K562 (cell line): ENCODE results near the gene RPLP2. TPM values are rescaled to one million over a fixed set of nuclear protein-coding genes. Genes with fewer than 3 reads are reported as not detected.

ENCODE experiments used
- BACH1 ChIP-seq: fragments of 200-800 bp; sonication (Bioruptor generic); IDR thresholded peaks from 2 replicates; pipeline ENCODE4 v1.6.1; 2016; ENCODE audit warnings: missing genetic modification characterization, missing compliant biosample characterization
- BRF2 ChIP-seq: IDR thresholded peaks from 3 replicates; pipeline ENCODE4 v1.6.1; 2011; ENCODE audit warnings: borderline replicate concordance, mild to moderate bottlenecking; ENCODE audit not compliant: insufficient read length, insufficient read depth
- CTBP1 ChIP-seq: fragments of 450-650 bp; IDR thresholded peaks from 2 replicates; pipeline ENCODE4 v1.6.1; 2016; ENCODE audit warnings: borderline replicate concordance
- E2F4 ChIP-seq: sonication (generic); formaldehyde crosslinking; IDR thresholded peaks from 2 replicates; pipeline ENCODE4 v1.8.0; 2022; ENCODE audit warnings: mild to moderate bottlenecking, low read depth, missing genetic modification reagents
- ELK3 ChIP-seq: fragments of 450-650 bp; formaldehyde crosslinking; IDR thresholded peaks from 2 replicates; pipeline ENCODE4 v1.4.0; 2020; ENCODE audit warnings: mild to moderate bottlenecking
- ESRRB ChIP-seq: fragments of 250-450 bp; sonication (Bioruptor Pico); IDR thresholded peaks from 2 replicates; pipeline ENCODE4 v1.5.0; 2020; ENCODE audit warnings: mild to moderate bottlenecking, moderate library complexity, borderline replicate concordance
- HBP1 ChIP-seq: fragments of 450-650 bp; formaldehyde crosslinking; IDR thresholded peaks from 2 replicates; pipeline ENCODE4 v1.4.0; 2022; ENCODE audit warnings: missing genetic modification characterization
- HDAC6 ChIP-seq: IDR thresholded peaks from 2 replicates; pipeline ENCODE4 v1.6.1; 2012; ENCODE audit warnings: low read depth, mild to moderate bottlenecking, control low read depth, inconsistent platforms, low read length, moderate library complexity
- HMBOX1 ChIP-seq: sonication (generic); IDR thresholded peaks from 2 replicates; pipeline ENCODE4 v1.6.1; 2016
- HNRNPH1 ChIP-seq: fragments of 200-400 bp; formaldehyde crosslinking; optimal IDR thresholded peaks from 2 replicates; pipeline ENCODE3; 2017; ENCODE audit warnings: low read depth, mild to moderate bottlenecking, low read length, moderate library complexity
- JUN ChIP-seq, 2 experiments: sonication (generic) in 1 of 2; formaldehyde crosslinking in 1 of 2; IDR thresholded peaks; 2 replicates each; pipeline versions ENCODE4 v1.6.1 to v1.8.0; 2012 to 2022; ENCODE audit warnings: borderline replicate concordance in 2 of 2, mild to moderate bottlenecking in 2 of 2, improper control_type of control experiment in 1 of 2, low read depth in 1 of 2, low read length in 1 of 2, missing genetic modification reagents in 1 of 2
- KDM4B ChIP-seq, 2 experiments: fragments of 450-650 bp in 1 of 2; sonication (generic) in 1 of 2; IDR thresholded peaks; 2 replicates each; pipeline ENCODE4 v1.6.1; 2016 to 2017; ENCODE audit warnings: borderline replicate concordance in 2 of 2, antibody characterized with exemption in 1 of 2, low read depth in 1 of 2, mild to moderate bottlenecking in 1 of 2
- POU5F1 ChIP-seq: fragments of 150-350 bp; IDR thresholded peaks from 2 replicates; pipeline ENCODE4 v1.6.1; 2014; ENCODE audit warnings: borderline replicate concordance, low read length, low read depth, mild to moderate bottlenecking; ENCODE audit not compliant: partially characterized antibody
- TAF15 ChIP-seq: fragments of 200-400 bp; formaldehyde crosslinking; IDR thresholded peaks from 2 replicates; pipeline ENCODE4 v1.6.1; 2017; ENCODE audit warnings: mild to moderate bottlenecking, low read depth, low read length, moderate library complexity
- THAP7 ChIP-seq: fragments of 250-450 bp; sonication (Bioruptor Pico); IDR thresholded peaks from 2 replicates; pipeline ENCODE4 v1.5.0; 2021
- ZBTB7A ChIP-seq: IDR thresholded peaks from 2 replicates; pipeline ENCODE4 v1.6.1; 2011; ENCODE audit warnings: low read depth, mild to moderate bottlenecking, low read length, moderate library complexity, borderline replicate concordance; ENCODE audit not compliant: control insufficient read depth
- ZC3H8 ChIP-seq: fragments of 450-650 bp; IDR thresholded peaks from 2 replicates; pipeline ENCODE4 v1.6.1; 2017
- ZNF140 ChIP-seq: fragments of 250-450 bp; sonication (Bioruptor Pico); IDR thresholded peaks from 2 replicates; pipeline ENCODE4 v1.8.0; 2021; ENCODE audit warnings: moderate library complexity, mild to moderate bottlenecking, inconsistent platforms
- ZNF143 ChIP-seq: sonication (generic); formaldehyde crosslinking; IDR thresholded peaks from 2 replicates; pipeline ENCODE4 v1.9.0; 2022; ENCODE audit warnings: mild to moderate bottlenecking, missing genetic modification reagents
- ZNF354B ChIP-seq: fragments of 250-450 bp; sonication (Bioruptor Pico); IDR thresholded peaks from 2 replicates; pipeline ENCODE4 v1.4.0; 2020
- ZNF589 ChIP-seq: fragments of 200-800 bp; sonication (Bioruptor generic); IDR thresholded peaks from 2 replicates; pipeline ENCODE4 v1.6.1; 2016; ENCODE audit warnings: low read depth, missing genetic modification characterization, missing compliant biosample characterization
- polyA plus RNA-seq, 8 experiments: library from polyadenylated mRNA; depleted of rRNA in 4 of 8; stranded (reverse) in 5 of 8; unstranded in 3 of 8; fragments of >200 nt; fragmentation: Nextera tagmentation in 2 of 8; fragmentation: Illumina TruSeq in 1 of 8; extraction: Ambion mirVana in 2 of 8; extraction: Trizol in 1 of 8; gene quantifications; 2 replicates each; pipeline versions ENCODE4 v1.2.1 to v1.2.3, GENCODE V29; 2011 to 2014; ENCODE audit warnings: inconsistent platforms in 1 of 8, missing spikeins in 1 of 8
- total RNA-seq, 7 experiments: library from RNA; depleted of rRNA in 6 of 7; stranded (reverse); fragments of >200 nt in 6 of 7; fragmentation: Illumina TruSeq in 2 of 7; extraction: Trizol in 2 of 7; gene quantifications; 2 replicates each; pipeline versions ENCODE4 v1.2.1 to v1.2.3, GENCODE V29; 2011 to 2021; ENCODE audit warnings: low replicate concordance in 1 of 7

RPLP2 gene
- total and polyA plus RNA-seq, 9 of the 15 experiments (the other 6 are each of a cell fraction or from before 2014, with no cell fraction given) = 528 to 3,807 (median 1,633) TPM

- TF ChIP-seq HMBOX1 (no peak), KDM4B (IDR thresholded peaks at IDR 0.05; ENCODE audit: borderline replicate concordance in 2 of 2, low read depth in 1 of 2) (no peak), THAP7 (no peak), HBP1 (CRISPR knock-in tag) (no peak), ZBTB7A (no peak), HDAC6 (no peak), ZC3H8 (no peak), ZNF354B (no peak), ESRRB (CRISPR knock-in tag) (no peak), POU5F1 (no peak), E2F4 (CRISPR knock-in tag) (no peak), ZNF589 (no peak), BACH1 (tag) (no peak), ZNF143 (CRISPR knock-in tag) (no peak), BRF2 (no peak), TAF15 (no peak), CTBP1 (no peak), ELK3 (CRISPR knock-in tag) (no peak), JUN (IDR thresholded peaks at IDR 0.05; ENCODE audit: borderline replicate concordance, low read depth, low read length) (no peak), JUN (CRISPR knock-in tag; IDR thresholded peaks at IDR 0.05; ENCODE audit: borderline replicate concordance) (no peak), ZNF140 (CRISPR knock-in tag) (no peak), HNRNPH1 (no peak)
Observed at GRCh38 chr11:819129-819931, 9.6 kb downstream of the RPLP2 start (continued).
